Ascending aorta (tissue), 2 donors: ENCODE measurements around the gene PDE3A. TPM values are rescaled to one million over a fixed set of nuclear protein-coding genes. Genes with fewer than 3 reads are reported as not detected.

ENCODE experiments used
- DNase-seq, 2 donors: peaks; one replicate each; pipeline ENCODE4 v3.0.0-alpha.2; 2019; ENCODE audit warnings: low spot score in 2 of 2
- H3K27ac ChIP-seq, 2 donors: fragments of 200-600 bp; sonication (generic); one replicate each; pipeline ENCODE4 v1.5.1; 2016 to 2017; ENCODE audit warnings: mild to moderate bottlenecking in 1 of 2
- H3K27me3 ChIP-seq: fragments of 200-600 bp; sonication (generic); one replicate; pipeline ENCODE4 v1.5.1; 2017
- H3K36me3 ChIP-seq, 2 donors: fragments of 200-600 bp; sonication (generic); one replicate each; pipeline ENCODE4 v1.5.1; 2016
- H3K4me1 ChIP-seq, 2 donors: fragments of 200-600 bp; sonication (generic); one replicate each; pipeline ENCODE4 v1.5.1; 2016 to 2017; ENCODE audit warnings: mild to moderate bottlenecking in 1 of 2
- H3K4me3 ChIP-seq, 2 donors: fragments of 200-600 bp; sonication (generic); one replicate each; pipeline ENCODE4 v1.5.1; 2016 to 2017; ENCODE audit warnings: mild to moderate bottlenecking in 1 of 2
- H3K9me3 ChIP-seq, 2 donors: fragments of 200-600 bp; sonication (generic); one replicate each; pipeline ENCODE4 v1.5.1; 2016
- intact Hi-C: fragments of 100-400 bp; cut with DNase I; formaldehyde crosslinking; loops from one replicate; pipeline ENCODE4 v1.15.1; 2023
- total RNA-seq: library from RNA; depleted of rRNA; stranded (reverse); fragments of >200 nt; gene quantifications from one replicate; pipeline ENCODE4 v1.1.0, GENCODE V29; 2016
- TF ChIP-seq, protein P1 (sequence below), 3 experiments: fragments of 200-600 bp in 2 of 3; fragments of 450-650 bp in 1 of 3; sonication (generic) in 2 of 3; IDR thresholded peaks; one replicate each; pipeline ENCODE4 v1.5.1; 2016 to 2019; ENCODE audit warnings: antibody characterized with exemption in 3 of 3, mild to moderate bottlenecking in 1 of 3, moderate library complexity in 1 of 3

The PDE3A gene
- total RNA-seq, 1 donor from 2014 or later: 33.7 TPM

DNA sequence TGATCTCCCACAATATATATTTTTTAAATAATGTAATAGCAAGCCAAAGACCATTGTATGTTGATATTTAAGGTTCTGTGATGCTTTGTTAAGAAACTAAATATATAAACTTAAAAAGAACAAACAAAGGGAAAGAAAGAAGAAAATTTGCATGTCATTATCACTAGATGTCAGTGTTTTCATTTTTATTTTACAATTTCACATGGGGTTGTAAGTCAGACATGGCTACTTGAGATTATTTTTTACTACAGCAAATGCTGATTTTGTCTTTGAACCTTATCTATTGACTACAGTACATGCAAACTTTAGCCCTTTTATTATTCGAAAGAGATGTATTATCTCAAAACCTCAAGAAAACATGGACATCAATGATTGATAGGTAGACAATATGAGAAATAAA, 362.9 kb downstream of the PDE3A start:
- intact Hi-C loops: loop anchor here (5.0 kb wide), 1 partner anchor 336 kb away; no protein-coding TSS in a partner anchor
- no peak overlapping the region for H3K27ac ChIP-seq
- H3K27me3 ChIP-seq: no peaks in the 10 kb centered on the region
- no peak for DNase-seq
- no peak overlapping the region for H3K4me3 ChIP-seq
- H3K9me3 ChIP-seq: no peaks in the 10 kb centered on the region
- H3K36me3 ChIP-seq: no peaks in the 10 kb centered on the region
- H3K4me1 ChIP-seq: no peaks in the 10 kb centered on the region
- TF ChIP-seq, protein P1, sequence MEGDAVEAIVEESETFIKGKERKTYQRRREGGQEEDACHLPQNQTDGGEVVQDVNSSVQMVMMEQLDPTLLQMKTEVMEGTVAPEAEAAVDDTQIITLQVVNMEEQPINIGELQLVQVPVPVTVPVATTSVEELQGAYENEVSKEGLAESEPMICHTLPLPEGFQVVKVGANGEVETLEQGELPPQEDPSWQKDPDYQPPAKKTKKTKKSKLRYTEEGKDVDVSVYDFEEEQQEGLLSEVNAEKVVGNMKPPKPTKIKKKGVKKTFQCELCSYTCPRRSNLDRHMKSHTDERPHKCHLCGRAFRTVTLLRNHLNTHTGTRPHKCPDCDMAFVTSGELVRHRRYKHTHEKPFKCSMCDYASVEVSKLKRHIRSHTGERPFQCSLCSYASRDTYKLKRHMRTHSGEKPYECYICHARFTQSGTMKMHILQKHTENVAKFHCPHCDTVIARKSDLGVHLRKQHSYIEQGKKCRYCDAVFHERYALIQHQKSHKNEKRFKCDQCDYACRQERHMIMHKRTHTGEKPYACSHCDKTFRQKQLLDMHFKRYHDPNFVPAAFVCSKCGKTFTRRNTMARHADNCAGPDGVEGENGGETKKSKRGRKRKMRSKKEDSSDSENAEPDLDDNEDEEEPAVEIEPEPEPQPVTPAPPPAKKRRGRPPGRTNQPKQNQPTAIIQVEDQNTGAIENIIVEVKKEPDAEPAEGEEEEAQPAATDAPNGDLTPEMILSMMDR (IDR thresholded peaks at IDR 0.05): peak in 1 of 3 experiments; percentile 26
